GM21360 (cell line): ENCODE results near the gene IDNK.

ENCODE experiments used
- ATAC-seq: cut with Tn5 transposase; IDR thresholded peaks from one replicate; pipeline ENCODE4 v1.9.1; 2021; ENCODE audit warnings: mild to moderate bottlenecking, moderate library complexity; ENCODE audit not compliant: unreplicated experiment

IDNK gene

DNA sequence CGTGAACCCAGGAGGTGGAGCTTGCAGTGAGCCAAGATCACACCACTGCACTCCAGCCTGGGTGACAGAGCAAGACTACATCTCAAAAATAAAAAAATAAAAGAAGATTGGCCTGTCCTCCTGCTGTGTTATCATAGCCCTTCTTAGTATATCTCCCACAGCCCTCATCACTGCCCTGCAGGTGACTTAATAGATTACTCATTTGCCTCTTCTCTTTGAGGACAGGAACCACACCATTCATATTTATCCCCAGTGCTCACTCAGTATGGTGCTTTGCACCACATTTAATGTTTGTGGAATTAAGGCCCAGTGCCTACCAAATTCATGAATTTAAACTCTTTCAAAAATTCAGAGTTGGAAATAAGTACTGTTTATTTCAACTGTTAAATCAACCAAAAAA is 10.3 kb downstream of the IDNK start:
- ATAC-seq = no peak

DNA sequence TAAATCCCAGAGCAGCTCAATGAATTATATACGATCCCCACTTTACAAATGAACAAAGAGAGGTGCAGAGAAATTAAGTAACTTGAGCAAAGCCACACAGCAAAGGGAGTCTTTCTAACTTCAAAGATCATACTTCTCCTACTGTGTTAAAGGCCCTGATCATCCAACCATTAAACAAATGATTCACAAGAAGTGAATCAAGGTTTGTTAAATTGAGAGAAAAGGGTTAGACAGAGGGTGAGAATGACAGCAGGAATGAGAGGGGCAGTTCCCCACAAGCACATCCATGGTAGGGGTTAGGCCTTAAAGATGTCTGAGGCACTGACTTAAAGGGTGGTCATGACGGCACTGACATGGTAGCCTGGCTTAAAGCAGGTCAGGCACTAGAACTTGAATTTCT is 10.7 kb downstream of the IDNK start:
- no peak for ATAC-seq

DNA sequence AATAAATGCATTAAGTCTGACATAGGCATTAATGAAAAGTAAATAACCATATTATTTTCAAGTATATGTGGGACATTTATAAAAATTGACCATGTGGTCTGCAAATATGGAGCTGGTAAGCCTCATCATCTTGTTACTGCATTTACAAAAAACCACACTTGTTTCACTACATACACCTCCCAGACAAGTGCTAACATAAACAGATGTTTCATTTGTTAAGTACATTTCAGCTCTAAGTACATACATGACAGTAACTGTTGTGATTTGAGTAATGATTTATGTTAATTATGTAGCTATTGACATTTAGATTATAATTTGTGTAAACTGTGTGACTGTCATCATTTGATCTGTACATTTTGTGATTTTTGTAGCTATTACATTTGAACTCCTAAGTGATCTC is 13.9 kb downstream of the IDNK start:
- no peak for ATAC-seq

DNA sequence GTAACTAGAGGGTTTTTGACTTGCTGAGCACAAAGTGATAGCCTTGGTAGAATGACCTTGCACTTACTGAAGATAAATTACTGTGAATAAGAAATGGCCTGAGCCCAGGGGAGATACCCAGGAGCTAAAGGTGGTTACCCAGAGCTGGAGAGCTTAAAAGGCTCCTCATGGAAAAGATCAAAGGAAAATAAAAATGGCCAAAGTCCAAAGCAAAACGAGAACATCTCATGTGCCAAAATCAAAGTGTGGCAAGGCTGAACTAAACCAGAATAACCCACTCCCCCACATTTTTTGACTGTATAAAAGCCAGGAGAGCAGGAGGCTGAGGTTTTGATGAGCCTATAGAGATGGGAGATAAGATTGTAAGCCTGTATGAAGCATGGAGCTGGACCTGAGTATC is 14.4 kb downstream of the IDNK start:
- ATAC-seq = no peak

DNA sequence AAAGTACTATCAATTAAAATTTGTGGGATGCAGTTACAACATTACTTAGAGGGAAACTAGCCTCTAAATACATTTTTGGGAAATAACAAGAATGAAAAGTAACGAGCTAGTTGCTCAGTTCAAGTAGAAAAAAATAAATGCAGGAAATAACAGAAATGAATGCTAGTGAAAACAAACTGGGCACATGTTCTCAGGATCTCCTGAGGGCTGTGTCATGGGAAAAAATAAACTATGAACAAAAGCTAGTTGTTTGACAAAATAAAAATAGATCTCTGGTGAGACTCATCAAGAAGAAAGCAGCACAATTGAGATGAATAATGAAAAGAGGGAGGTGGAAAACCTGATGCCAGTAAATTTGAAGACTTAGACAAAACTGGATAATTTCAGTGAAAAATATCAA is 16.3 kb downstream of the IDNK start:
- ATAC-seq = no peak

DNA sequence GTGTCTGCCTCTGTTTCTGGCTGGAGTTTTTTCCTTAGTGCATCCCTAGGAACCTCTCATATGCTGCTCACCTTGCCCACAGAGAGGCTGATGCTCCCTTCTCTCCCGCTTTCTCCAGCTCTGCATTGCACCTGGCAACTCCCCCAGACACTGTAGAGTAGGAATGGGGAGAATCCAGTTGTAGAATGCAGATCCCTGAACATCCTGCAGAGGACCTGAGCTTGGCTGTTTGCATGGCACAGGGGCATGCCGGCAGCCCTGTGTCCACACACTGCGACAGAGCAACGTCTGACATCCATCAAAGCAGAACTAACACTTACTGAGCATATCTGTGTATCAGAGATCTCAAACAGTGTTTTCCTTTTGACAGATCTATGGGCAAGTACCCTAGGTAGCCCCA is 19.9 kb downstream of the IDNK start:
- no peak for ATAC-seq

DNA sequence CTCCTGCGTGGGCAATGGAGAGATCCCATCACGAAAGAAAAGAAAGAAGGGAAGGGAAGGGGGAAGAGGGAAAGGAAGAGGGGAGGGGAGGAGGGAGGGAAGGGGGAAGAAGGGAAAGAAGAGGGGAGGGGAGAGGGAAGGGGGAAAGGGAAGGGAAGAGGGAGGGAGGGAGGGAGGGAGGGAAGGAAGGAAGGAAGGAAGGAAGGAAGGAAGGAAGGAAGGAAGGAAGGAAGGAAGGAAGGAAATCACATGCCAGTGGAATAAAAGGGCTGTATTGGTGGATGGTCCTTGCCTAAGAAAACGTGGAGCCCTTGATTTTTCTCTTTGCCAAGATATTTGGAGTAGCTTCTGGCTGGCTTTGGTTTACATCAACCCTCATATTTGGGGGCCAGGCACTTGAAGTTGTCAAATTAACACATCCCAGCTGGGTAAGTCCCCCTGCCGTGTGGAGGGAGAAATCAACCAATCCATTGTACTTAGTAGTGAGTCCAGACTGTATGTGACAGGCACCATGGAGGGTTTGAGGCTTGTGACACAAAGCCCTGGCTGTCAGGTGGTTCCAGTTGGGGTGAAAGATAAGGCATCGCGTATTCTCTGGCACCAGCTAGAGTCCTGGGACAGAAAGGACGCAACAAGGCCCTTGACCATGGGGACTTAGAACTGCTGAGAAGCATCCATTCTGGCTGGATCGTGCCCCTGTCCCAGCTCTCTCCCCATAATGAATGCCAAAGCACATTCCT is 23.7 kb downstream of the IDNK start:
- ATAC-seq = no peak

DNA sequence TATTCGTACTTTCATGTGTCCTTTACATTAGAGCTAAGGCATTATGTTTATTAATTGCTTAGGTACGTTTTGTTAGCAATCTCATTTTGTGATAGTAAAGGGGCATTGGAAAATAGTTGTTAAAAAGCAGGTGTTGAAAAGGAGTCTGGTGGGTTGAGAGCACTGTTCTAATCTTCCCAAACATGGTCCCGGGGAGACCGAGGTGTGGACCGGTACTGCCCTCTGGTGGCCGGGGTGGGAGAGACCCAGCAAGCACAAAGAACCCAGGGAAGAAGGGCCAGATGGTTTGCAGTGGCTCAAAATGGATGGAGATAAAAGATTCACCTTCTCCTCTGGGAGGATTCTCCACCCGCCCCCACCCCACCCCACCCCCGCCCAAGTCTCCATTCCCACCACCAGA is 26.1 kb downstream of the IDNK start:
- peak; percentile 65 for ATAC-seq

DNA sequence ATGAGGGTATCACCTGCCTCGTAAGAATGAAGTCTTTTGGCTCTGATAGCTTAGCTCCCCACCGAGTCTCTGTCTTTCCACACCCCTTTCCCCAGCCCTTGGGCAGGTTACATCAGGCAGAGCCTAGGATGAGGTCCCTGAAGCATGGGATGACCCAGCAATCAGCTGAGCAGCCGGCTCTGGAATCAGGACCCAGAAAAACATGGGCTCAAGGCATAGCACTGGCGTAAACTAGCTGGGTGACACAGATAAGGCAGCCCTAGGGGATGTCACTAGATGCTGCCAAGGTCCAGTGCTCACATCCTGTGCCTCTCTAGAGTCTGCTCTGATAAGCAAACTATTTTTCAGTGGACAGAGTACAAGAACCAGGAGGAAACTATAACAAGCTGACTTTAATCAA is 26.6 kb downstream of the IDNK start:
- ATAC-seq = no peak

DNA sequence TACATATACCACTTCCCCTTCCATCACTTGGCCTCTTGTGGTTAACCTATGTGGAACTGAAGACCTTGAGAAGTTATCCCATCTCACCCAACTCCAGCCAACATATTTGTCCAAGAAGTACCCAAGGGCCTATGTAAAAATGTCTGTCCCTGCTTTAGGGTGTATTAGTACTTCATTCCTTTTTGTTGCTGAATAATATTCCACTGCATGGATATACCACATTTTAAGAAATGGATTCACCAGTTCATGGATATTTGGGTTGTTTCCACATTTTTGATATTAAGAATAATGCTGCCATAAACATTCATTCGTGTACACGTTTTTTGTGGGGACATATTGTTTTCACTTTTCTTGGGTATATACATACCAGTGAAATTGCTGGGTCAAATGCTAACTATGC is 28.6 kb downstream of the IDNK start:
- ATAC-seq = no peak

DNA sequence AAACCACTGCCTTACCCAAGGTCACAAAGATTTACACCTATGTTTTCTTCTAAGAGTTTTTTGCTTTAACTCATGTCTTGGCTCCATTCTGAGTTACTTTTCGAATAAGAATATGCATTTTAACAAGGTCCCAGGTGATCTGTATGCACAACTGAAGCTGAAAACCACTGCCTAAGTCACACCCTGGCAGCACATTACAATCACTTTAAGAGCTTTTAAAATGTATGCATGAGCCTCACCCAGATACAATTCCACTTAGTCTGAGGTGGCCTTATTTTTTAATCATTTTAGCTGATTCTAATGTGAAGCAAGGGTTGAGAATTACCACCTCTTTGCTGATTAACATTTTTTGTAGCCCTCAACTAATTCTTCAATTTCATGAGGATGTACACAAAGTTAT is 29.5 kb downstream of the IDNK start:
- no peak for ATAC-seq

DNA sequence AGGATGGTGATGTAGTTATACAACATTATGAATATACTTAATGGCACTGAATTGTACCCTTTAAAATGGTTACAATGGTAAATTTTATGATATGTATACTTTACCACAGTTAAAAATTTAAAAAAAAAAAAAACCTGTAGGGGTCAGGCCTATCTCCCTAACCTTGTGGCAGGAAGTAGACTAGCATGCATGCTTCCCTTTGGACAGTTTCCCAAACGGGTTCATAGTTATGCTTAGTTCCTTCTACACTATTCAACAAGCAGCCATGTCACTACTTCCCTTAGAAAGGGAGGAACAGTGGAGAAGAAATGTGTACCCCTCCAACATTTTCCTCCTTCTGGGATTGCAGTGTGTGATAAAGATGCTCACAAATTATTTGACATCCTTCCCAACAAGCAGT is 32.5 kb downstream of the IDNK start:
- ATAC-seq = no peak

DNA sequence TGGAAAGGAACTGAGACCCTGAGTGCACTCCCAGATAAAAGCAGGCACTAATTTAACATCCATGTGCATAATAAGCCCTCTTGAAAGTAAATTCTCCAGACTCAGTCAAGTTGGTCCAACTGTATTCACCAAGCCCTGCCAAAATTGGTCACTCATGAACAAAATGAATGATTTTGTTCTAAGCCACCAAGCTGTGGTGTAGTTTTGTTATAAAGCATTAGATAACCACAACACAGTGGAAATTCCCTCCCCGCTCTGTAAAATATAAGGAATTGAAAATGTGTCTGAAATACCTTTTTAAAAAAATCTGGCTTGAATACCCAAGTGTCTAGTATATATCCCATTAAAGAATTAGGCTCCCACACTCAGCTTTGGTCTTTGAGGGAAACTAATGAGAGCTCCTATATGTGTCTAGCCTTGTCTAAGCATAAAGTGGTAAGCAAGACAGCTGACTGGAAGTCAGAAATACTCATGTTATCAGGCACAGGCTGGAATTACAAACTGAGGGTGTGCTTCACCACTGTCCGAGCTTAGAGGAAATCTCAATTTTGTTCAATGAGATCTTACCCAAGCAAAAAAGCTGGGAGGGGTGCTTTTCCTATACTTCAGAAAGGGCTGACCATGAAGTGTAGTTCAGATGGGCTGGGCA is 33.2 kb downstream of the IDNK start:
- ATAC-seq = no peak

DNA sequence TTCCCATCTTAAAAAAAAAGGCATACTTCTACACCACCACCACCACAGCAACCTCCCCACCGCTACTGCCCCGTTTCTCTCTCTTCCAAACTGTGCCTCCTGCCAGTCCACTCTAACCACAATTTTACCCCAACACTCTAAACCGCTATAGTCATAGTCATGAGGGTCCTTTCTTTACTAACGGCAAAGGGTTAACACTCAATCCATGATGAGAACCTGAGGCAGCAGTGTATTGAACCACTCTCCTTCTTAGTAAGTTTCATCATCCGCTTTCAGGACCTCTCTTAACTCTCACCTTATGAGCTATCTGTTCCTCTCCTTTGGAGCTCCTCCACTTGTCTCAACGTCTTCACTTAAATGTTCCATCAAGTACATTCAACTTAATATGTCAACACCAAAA is 34.0 kb downstream of the IDNK start:
- ATAC-seq = no peak

DNA sequence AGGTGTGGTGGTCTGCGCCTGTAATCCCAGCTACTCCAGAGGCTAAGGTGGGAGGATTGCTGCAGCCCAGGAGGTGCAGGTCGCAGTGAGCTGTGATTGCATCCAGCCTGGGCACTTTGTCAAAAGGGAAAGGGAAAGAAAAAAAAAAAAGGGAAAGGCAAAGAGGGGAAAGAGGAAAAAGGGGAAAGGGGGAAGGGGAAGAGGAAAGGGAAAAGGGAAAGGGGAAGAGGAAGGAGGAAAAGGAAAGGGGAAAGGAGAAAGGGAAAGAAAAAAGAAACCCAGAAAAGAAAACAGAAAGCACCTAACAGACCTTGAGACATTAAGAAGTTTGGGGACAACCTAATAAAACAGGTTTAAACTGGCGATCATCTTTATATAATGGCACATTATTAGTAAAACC is 40.0 kb downstream of the IDNK start:
- no peak for ATAC-seq

DNA sequence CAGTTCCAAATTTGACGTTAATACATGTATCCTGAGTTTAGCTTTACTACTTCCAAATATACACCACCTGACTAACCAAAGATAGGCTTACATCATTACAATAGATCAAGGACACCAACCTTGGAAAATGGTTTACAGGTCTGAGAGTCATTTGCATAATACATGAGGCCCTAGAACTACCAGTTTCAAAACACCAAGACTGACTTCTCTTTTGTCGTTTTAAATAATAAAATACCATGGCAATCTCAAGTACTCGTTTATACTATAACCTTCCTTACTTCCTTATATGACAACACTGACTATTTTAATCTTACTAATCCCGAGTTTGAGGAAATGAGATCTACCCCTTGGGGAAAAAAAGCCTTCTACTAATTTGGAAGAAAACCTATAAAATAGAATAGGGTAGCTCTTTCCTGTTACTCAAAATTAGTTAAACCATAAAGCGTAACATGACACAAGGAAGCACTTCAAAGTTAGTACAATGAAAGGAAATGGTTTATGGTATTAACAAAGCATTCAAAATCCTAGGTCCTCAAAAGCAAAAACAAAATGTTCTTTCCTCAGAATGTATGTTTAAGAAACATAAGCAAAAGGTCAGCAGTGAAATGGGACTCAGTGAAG is 42.7 kb downstream of the IDNK start:
- peak; percentile 62 for ATAC-seq

DNA sequence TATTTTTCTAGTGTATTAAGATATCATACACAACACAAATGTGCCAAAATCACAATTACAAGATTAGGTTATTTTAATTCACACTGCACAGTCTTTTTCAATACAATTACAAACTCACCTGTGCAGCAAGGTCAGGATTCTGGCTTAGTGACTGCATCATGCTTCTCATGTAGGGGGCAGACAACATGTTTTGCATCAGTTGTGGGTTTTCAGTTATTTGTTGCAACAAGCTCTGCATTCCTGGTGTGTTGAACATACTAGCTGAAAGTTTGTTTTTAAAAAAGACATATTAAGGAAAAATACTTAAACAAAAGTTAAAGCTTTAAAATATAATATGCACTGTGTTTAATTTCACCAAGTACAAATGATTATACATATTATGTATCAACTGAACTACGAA is 46.1 kb downstream of the IDNK start:
- no peak for ATAC-seq

DNA sequence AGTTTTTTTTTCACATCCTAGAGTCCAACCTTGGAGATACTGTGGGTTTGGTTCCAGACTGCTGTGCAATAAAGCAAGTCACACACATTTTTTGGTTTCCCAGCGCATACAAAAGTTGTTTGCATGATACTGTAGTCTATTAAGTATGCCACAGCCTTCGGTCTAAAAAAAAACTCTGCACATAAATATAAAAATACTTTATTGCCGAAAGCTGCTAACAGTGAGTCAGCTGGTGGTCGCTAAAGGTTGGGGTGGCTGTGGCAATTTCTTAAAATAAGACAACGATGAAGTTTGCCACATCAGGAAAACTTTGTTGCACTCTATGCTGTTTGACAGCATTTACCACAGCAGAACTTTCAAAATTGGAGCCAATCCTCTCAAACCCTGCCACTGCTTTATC is 47.4 kb downstream of the IDNK start:
- no peak for ATAC-seq

DNA sequence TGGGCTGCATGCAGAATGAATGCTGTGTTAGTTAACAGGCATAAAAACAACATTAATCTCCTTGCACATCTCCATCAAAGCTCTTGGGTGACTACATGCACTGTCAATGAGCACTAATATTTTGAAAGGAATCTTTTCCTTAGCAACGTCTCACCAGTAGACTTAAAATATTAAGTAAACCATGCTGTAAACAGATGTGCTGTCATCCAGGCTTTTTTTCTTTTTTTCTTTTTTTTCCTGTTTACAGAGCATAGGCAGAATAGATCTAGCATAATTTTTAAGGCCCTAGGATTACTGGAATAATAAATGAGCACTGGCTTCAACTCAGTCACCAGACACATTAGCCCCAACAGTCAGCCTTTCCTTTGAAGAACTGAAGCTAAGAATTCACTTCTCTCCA is 48.5 kb downstream of the IDNK start:
- ATAC-seq = no peak

DNA sequence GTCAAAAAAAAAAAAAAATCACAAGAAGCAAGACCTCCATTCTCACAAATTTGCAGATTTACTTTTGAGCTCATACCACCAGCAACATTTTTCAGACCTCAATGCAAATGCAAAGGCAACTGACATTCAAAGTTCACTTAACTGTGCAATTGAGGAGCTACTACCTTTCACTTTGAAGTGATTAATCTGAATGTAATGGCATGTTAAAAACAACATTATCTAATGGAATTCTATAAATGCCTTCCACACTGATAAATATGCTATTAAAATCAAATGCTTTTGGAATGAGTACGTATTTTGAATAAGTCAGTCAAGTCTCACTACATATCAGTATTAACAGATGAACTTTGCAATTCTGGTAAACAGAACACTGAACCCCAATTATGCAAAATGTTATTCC is 52.5 kb downstream of the IDNK start:
- ATAC-seq = no peak

DNA sequence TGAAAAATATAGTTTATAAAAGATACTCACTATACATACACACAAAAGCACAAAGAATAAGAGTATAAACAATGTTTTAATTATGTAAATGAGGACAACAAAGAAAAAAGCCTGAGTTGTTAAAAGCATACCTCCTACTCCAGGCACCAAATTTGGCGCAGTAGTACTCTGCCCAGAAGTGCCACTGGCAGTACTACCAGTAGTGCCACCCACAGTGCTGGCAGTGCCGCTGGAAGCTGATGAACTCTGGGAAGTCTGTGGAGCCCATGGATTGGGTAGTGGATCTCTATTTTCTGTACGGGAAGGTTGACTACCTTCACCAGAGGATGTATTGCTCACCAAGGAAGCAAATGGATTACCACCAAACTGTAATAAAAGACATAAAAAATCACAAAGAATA is 54.7 kb downstream of the IDNK start:
- no peak for ATAC-seq

DNA sequence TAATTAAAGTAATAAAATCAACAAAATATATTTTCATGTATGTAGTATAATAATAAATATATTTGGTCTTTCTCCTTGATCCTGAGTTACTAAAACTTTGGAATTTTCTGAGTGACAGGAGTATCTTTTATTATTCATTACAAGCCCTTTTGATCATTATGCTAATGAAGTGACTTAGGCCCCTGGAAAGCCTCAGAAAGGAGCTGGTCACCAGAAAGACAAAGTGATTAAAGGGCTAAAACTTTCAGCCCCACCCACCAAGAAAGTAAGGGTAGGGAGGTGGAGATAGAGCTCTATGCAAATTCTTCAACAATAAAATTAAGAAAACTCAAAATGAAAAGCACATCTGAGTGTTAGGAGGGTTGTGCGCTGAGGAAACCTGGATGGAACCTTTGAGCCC is 57.3 kb downstream of the IDNK start:
- ATAC-seq = no peak

DNA sequence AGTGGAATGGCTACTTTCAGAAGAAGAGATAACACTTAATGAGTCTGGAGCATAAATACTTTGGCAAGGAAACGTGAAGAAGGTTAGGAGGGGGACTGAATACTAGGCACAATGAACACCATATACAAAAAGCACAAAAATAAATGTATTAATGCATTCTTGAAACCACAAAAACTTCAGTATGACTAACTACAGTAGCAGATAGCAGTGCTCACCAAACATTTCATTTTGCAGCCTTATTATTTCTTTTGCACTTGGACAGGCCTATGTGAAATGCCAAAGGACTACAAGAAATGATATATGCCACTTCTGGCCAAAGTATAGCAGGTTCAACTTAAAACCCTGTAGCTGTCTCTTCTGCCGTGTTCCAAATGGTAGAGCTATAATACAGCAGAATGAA is 58.5 kb downstream of the IDNK start:
- no peak for ATAC-seq
